ENCODE results near the gene HAPLN3.

DNA sequence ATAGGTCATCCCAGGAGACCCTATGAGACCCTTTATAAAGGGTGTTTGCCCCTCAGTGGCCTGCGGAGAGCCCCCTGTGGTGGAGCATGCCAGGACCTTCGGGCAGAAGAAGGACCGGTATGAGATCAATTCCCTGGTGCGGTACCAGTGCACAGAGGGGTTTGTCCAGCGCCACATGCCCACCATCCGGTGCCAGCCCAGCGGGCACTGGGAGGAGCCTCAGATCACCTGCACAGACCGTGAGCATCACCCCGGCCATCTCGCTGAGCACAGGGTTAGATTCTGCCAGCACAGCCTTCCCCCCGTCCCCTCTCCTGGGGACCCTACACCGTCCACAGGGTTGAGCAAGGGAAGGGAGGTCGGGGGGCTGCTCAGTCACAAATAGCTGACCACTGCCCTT is 21.6 kb downstream of the HAPLN3 start:
- TF ChIP-seq CTCF (IDR thresholded peaks at IDR 0.05) (no peak), POLR2A (IDR thresholded peaks at IDR 0.05) (no peak), EP300 (IDR thresholded peaks at IDR 0.05) (no peak)
